ENCODE measurements around the gene UNC45A. TPM values are rescaled to one million over a fixed set of nuclear protein-coding genes. Genes with fewer than 3 reads are reported as not detected.
A peak's percentile ranks its signal among the peaks of the same experiment; 100 is the strongest.
"Not testable (repeated sequence)": the region's sequence is repeated elsewhere in the genome, so short reads cannot be mapped to it uniquely, and the experiment has no call there.

UNC45A gene
- total RNA-seq, 1 donor from 2014 or later = 72.8 TPM

DNA sequence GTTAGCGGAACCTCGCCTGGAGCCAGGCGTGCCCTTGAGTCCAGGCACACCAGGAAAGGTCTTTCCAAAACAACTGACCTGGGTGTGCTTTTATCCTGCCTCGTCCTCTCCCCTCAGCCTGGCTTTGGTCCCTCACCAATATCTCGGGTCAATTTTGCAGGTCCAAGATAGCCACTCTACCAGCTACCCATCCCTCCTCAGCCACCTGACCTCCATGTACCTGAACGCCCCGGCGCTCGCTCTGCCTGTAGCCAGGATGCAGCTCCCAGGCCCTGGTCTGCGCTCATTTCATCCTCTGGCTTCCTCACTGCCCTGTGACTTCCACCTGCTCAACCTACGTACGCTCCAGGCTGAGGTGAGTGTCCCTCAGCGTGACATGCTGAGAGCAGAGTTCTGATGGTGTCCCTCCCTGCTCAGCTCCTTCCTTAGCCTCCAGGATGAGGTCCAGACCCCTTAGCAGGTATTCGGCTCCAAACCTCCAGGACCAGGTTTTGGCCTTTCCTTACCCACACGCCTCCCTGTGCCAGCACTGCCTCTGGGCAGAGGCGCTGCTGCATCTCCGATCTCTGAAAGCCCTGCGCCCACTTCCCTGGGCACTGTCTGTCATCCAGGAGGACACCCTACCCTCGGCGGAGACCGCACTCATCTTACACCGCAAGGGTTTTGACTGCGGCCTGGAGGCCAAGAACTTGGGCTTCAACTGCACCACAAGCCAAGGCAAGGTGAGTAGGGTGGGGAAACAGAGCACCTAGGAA, 16.9 kb upstream of the UNC45A start:
- CTCF ChIA-PET = interaction anchor here (1.2 kb wide), 1 partner anchor 13 kb away, joined by 3 read pairs; no protein-coding TSS in a partner anchor
- DNase-seq (no peak), ATAC-seq (ENCODE audit: low read depth) (no peak)
- intact Hi-C loops (cut with micrococcal nuclease) = no loop called here
- TF ChIP-seq, protein P1, sequence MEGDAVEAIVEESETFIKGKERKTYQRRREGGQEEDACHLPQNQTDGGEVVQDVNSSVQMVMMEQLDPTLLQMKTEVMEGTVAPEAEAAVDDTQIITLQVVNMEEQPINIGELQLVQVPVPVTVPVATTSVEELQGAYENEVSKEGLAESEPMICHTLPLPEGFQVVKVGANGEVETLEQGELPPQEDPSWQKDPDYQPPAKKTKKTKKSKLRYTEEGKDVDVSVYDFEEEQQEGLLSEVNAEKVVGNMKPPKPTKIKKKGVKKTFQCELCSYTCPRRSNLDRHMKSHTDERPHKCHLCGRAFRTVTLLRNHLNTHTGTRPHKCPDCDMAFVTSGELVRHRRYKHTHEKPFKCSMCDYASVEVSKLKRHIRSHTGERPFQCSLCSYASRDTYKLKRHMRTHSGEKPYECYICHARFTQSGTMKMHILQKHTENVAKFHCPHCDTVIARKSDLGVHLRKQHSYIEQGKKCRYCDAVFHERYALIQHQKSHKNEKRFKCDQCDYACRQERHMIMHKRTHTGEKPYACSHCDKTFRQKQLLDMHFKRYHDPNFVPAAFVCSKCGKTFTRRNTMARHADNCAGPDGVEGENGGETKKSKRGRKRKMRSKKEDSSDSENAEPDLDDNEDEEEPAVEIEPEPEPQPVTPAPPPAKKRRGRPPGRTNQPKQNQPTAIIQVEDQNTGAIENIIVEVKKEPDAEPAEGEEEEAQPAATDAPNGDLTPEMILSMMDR (IDR thresholded peaks at IDR 0.05) = no peak
- H3K36me3 Mint-ChIP-seq (ENCODE audit: low read depth) = peaks cover 80% of the 10 kb centered on the region
- H3K4me3 Mint-ChIP-seq = no peak overlapping the region
- POLR2A ChIA-PET = interaction anchor here (0.6 to 1.0 kb wide), 3 partner anchors 9 to 15 kb away, joined by 3 to 4 read pairs (median 3); partner anchors contain the start of gene MAN2A2
- H3K27ac Mint-ChIP-seq = no peak overlapping the region
- H3K27me3 Mint-ChIP-seq = no peaks in the 10 kb centered on the region
- H3K9me3 Mint-ChIP-seq = no peaks in the 10 kb centered on the region
- peaks cover 10% of the 10 kb centered on the region for H3K4me1 Mint-ChIP-seq

DNA sequence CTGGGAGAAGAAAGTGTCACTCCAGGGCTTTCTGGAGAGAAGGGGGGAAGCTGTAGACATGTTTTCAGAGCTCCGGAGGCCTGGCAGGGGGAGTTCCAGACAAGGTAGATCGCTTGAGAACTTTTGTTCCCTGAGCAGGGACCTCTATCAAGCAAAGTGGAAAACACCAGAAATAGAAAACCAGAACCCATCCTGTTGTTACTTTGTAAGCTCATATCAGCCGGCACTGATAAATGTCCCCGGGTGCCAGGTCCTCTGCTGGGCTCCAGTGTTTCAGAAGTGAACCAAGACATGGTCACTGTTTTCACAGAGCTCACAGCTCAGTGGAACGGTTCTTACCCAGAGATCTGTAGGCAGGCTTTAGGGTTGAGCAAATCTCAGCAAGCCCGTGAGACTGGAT, 16.2 kb upstream of the UNC45A start:
- no peak for ATAC-seq (ENCODE audit: low read depth)
- no peak for DNase-seq
- Mint-ChIP-seq H3K27me3 (no peaks in the 10 kb centered on the region), H3K4me1 (peaks cover 10% of the 10 kb centered on the region), H3K4me3 (no peak overlapping the region), H3K36me3 (ENCODE audit: low read depth) (peaks cover 74% of the 10 kb centered on the region), H3K9me3 (no peaks in the 10 kb centered on the region), H3K27ac (no peak overlapping the region)
- TF ChIP-seq, protein P1 (IDR thresholded peaks at IDR 0.05) = no peak
- ChIA-PET CTCF (no interaction called here), POLR2A (interaction anchor here (1.0 kb wide), 1 partner anchor 16 kb away, joined by 4 read pairs; the partner anchor contains the start of gene MAN2A2)
- intact Hi-C loops (cut with micrococcal nuclease) = no loop called here

DNA sequence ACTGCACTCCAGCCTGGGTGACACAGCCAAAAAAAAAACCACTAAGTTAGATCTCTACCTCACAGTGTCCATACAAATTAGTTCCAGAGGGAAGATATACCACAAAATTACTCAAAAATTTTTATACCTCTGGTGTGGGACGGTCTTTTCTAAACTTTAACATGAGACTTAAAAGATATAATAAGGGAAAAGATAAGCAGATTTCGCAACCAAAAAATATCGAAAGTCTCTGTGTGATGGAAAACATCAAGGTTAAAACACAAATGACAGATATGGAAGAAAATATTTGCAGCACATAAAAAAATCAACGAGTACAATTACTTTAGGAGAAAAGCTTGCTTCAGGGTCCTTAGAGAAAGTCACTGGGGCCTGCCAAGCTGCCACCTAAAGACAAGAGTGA, 13.2 kb upstream of the UNC45A start:
- no peak for ATAC-seq (ENCODE audit: low read depth)
- TF ChIP-seq, protein P1 (IDR thresholded peaks at IDR 0.05) = no peak
- POLR2A ChIA-PET = interaction anchor here (0.6 to 1.2 kb wide), 4 partner anchors 13 to 175 kb away, joined by 3 to 6 read pairs (median 4); partner anchors contain the start of genes MAN2A2 and UNC45A
- peaks cover 7% of the 10 kb centered on the region for H3K4me1 Mint-ChIP-seq
- peaks cover 45% of the 10 kb centered on the region for H3K36me3 Mint-ChIP-seq (ENCODE audit: low read depth)
- intact Hi-C loops (cut with micrococcal nuclease) = no loop called here
- CTCF ChIA-PET = interaction anchor here (1.9 kb wide), 1 partner anchor 11 kb away, joined by 12 read pairs; the partner anchor contains the start of gene HDDC3
- no peaks in the 10 kb centered on the region for H3K27me3 Mint-ChIP-seq
- DNase-seq = no peak
- no peak overlapping the region for H3K4me3 Mint-ChIP-seq
- H3K27ac Mint-ChIP-seq = no peak overlapping the region
- no peaks in the 10 kb centered on the region for H3K9me3 Mint-ChIP-seq

DNA sequence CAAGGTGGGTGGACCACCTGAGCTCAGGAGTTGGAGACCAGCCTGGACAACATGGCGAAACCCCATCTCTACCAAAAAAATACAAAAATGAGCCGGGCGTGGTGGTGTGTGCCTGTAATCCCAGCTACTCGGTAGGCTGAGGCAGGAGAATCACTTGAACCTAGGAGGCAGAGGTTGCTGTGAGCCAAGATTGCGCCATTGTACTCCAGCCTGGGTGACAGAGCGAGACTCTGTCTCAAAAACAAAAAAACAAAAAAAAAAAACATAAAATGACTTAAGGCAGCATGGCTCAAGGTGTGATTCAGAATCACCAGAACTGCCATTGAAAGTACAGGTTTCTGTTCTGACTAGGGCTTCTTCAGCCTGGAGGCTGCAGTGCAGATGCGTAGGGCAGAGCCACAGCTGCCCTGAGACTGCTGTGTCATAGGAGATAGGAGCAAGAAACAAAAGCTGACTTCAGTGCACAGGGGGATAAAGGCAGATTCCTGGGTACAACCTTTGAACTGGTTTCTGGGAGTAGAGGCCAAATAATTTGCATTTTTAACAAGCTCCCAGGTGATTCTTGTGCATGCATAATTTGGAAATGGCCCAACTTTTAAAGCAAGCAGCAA, 12.3 kb upstream of the UNC45A start:
- intact Hi-C loops (cut with micrococcal nuclease); H3K27me3 Mint-ChIP-seq; DNase-seq; ATAC-seq (ENCODE audit: low read depth); H3K4me1 Mint-ChIP-seq; H3K27ac Mint-ChIP-seq; H3K4me3 Mint-ChIP-seq; H3K9me3 Mint-ChIP-seq: not testable (repeated sequence)
- ChIA-PET CTCF (interaction anchor here (1.9 kb wide), 1 partner anchor 10 kb away, joined by 12 read pairs; the partner anchor contains the start of gene HDDC3), POLR2A (interaction anchor here (0.6 to 2.1 kb wide), 3 partner anchors 9 to 176 kb away, joined by 3 to 8 read pairs (median 5); partner anchors contain the start of gene HDDC3)
- H3K36me3 Mint-ChIP-seq (ENCODE audit: low read depth) = peaks cover 37% of the 10 kb centered on the region

DNA sequence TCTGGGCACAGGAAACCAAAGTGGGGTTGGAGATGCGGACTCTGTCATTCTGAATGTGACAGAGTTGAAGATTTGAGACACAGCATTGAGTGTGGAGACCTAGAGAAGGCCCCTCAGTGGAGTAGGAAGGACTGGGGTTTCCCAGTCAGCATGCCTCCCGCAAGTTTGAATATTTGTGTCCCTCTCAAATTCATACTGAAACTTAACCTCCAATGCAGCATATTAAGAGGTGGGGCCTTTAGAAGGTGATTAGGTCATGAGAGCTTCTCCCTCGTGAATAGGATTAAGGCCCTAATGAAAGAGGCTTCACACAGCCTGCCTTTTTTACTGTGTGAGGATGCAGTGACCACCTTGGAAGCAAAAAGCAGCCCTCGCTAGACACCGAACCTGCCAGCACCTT, 10.7 kb upstream of the UNC45A start:
- no peaks in the 10 kb centered on the region for H3K9me3 Mint-ChIP-seq
- peak overlapping the region; percentile 30 for H3K27ac Mint-ChIP-seq
- ATAC-seq (ENCODE audit: low read depth) (peak; percentile 83), DNase-seq (no peak)
- TF ChIP-seq, protein P1 (IDR thresholded peaks at IDR 0.05) = no peak
- CTCF ChIA-PET = no interaction called here
- intact Hi-C loops (cut with micrococcal nuclease) = no loop called here
- H3K4me3 Mint-ChIP-seq = no peak overlapping the region
- H3K27me3 Mint-ChIP-seq = no peaks in the 10 kb centered on the region
- POLR2A ChIA-PET = interaction anchor here (1.8 to 2.1 kb wide), 2 partner anchors 8 to 21 kb away, joined by 7 to 8 read pairs; partner anchors contain the start of genes HDDC3 and MAN2A2
- H3K4me1 Mint-ChIP-seq = peaks cover 12% of the 10 kb centered on the region
- peaks cover 23% of the 10 kb centered on the region for H3K36me3 Mint-ChIP-seq (ENCODE audit: low read depth)

DNA sequence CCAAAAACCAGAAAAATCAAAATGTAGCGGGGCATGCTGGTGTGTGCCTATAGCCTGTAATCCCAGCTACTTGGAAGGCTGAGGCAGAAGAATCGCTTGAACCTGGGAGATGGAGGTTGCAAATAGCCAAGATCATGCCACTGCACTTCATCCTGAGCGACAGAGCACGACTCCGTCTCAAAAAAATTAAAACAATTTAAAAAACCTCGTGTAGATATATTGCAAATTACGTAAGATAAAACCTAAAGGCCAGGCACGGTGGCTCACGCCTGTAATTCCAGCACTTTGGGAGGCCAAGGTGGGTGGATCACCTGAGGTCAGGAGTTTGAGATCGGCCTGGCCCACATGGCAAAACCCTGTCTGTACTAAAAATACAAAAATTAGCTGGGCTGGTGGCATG, 8.3 kb upstream of the UNC45A start:
- H3K4me3 Mint-ChIP-seq; DNase-seq; H3K36me3 Mint-ChIP-seq (ENCODE audit: low read depth); ATAC-seq (ENCODE audit: low read depth); CTCF ChIA-PET; H3K9me3 Mint-ChIP-seq; H3K27ac Mint-ChIP-seq; intact Hi-C loops (cut with micrococcal nuclease); H3K27me3 Mint-ChIP-seq: not testable (repeated sequence)
- peaks cover 34% of the 10 kb centered on the region for H3K4me1 Mint-ChIP-seq
- POLR2A ChIA-PET = interaction anchor here (1.0 to 1.2 kb wide), 2 partner anchors 8 to 24 kb away, joined by 3 read pairs; partner anchors contain the start of genes MAN2A2 and UNC45A

DNA sequence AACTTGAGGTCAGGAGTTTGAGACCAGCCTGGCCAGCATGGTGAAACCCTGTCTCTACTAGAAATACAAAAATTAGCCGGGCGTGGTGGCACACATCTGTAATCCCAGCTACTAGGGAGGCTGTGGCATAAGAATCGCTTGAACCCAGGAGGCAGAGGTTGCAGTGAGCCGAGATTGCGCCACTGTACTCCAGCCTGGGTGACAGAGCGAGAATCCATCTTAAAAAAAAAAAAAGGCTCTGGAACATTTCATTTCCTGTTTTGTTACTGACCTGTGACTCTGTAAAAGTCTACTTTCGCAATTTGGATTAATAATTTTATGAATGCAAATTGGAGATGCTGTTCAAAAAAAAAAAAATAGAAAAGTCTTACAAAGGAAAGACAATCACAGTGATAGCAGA, 7.0 kb upstream of the UNC45A start:
- intact Hi-C loops (cut with micrococcal nuclease); H3K27ac Mint-ChIP-seq; H3K9me3 Mint-ChIP-seq; DNase-seq; H3K4me3 Mint-ChIP-seq; ATAC-seq (ENCODE audit: low read depth); H3K36me3 Mint-ChIP-seq (ENCODE audit: low read depth); CTCF ChIA-PET; H3K27me3 Mint-ChIP-seq: not testable (repeated sequence)
- POLR2A ChIA-PET = interaction anchor here (0.7 to 8.7 kb wide), 2 partner anchors 27 to 246 kb away, joined by 16 to 213 read pairs; partner anchors contain the start of gene MAN2A2
- H3K4me1 Mint-ChIP-seq = peaks cover 40% of the 10 kb centered on the region

All from activated B cell treated with CpG ODN at 0.5 μM for 24 hours (primary cell).